ENCODE results near the gene ALG6. TPM values are rescaled to one million over a fixed set of nuclear protein-coding genes. Genes with fewer than 3 reads are reported as not detected.

Gene ALG6
- total RNA-seq: 5.4 TPM

DNA sequence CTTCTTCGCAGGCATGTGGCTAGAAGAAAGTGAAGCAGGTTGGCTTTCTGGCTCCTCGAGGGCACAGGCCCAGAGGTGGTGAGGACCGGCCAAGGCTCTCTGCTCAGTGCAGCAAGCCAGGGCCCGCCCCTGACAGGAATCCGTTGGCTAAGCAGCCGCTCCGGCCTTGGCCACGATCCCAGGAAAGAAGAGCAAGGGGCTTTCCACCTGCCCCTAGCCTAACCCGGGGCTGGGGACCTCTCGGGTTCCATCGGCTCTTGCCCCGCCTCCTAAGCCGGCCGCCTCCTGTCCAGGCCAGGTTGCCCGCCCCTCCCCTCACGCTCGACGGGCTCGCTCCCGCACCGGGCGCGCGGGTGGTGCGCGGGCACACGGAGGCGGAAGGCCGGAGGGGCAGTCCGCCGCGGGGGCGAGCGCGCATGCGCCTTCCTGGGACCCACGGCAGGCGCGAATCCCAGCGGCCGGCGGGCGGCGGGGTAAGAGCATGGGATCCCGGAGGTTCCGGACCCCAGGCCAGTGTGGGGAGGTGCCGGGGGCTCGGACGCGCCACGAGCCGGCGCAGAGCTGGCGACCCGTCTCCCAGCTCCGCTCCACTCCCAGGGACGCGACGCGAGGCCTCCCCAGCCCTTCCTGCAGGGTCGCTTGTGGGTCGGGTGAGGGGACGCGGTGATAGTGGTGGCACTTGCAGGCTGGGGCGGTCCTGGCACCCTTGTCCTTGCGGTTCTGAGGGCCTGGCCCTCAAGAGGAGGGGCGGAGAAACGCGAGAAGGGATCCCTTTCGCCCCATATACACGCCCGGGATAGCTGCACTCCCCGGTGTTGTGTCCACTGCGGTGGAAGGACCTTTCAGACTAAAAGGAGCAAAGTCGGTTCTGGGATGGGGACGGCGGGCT lies at the start of gene ALG6:
ALG6 (plus strand) TSS at position 413 of the 889 bp plus-strand sequence. CDS start 3,351 bp downstream, outside the sequence.
- ATAC-seq (peak; percentile 98), DNase-seq (ENCODE audit: low spot score) (peak; percentile 97)

- DNase-seq (ENCODE audit: low spot score): no peak
- ATAC-seq: no peak
Measured at GRCh38 chr1:63317817-63318152, 49.6 kb upstream of the ALG6 start.

- ATAC-seq (no peak), DNase-seq (ENCODE audit: low spot score) (no peak)
Measured at GRCh38 chr1:63318201-63318979, 49.0 kb upstream of the ALG6 start.

DNA sequence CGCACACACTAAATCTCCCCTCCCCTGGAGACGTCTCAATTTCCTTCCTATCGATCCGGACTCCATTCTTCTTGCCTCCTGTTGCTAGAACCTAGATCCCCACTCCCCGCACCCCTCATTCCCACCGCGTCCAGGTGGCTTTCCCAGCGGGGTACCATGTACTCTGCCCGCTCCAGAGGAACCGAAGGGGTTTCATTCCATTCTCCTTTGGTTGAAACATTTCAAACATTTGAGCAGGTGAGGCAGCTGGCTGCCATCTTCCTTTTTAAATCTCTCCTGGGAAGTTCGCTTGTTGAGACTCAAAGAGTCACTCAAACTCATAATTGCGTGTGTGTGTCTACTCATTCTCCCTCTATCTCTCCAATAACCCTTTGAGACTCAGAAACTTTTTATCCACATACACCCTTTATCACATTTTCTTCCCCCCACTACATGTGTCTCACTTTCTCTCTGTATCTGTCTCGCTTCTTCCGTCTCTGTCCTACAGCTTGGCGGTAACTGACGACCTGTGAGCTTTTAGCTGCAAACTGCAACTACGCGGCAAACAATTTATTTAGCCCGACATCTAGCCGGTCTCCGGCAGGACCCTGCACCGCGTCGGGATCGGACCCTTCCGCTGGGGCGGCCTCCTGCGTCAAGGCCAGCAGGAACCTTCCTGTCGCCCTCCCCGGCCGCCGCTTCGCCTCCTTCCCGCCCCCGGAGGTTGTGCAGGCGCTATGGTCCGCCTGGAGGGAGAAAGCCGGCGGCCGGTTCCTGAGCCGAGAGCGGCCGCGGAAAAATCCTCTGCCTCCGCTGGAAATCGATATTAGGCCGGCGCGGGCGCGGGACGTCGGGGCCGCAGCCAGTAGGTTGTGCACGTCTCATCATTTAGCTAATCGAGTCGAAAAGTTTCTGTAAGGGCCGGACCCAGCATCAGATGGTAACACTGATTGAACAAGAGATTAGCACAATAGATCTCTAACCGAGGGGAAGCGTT lies 48.1 kb upstream of the ALG6 start:
- DNase-seq (ENCODE audit: low spot score): no peak

DNA sequence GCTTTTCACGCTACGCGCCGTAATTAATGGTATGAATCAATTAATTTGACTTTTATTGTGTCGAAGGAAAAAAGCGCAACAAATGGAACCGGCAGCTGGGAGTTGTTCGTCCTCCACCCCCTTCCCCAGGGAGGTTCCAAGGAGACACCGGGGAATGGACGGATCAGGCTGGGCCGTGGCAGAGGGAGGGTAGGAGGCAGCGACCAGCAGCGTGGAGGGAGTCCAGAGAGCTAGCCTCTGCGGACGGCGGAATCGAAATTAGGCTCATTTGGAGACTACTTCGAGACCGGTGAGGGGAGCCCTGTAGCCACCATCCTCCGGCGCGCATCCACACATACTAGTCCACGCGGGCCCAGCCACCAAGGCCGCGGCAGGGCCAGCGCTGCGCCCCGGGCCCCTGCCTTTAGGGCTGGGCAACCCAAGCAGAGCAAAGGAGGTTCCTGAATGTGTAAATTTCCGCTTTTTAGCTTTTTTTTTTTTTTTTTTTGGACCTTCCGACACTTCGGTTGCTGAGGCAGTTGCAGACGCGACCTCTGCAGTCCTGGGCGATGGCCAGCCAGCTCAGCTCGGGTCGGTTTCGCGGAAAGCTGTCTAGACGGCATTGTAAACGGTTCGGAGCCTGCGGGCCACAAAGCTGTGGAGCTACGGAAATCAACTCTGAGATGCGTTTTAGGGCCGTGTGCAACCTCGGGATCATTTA lies 47.3 kb upstream of the ALG6 start:
- ATAC-seq (no peak), DNase-seq (ENCODE audit: low spot score) (no peak)

More for the DNA sequence above, 48.1 kb upstream of the ALG6 start:
- ATAC-seq: no peak

DNA sequence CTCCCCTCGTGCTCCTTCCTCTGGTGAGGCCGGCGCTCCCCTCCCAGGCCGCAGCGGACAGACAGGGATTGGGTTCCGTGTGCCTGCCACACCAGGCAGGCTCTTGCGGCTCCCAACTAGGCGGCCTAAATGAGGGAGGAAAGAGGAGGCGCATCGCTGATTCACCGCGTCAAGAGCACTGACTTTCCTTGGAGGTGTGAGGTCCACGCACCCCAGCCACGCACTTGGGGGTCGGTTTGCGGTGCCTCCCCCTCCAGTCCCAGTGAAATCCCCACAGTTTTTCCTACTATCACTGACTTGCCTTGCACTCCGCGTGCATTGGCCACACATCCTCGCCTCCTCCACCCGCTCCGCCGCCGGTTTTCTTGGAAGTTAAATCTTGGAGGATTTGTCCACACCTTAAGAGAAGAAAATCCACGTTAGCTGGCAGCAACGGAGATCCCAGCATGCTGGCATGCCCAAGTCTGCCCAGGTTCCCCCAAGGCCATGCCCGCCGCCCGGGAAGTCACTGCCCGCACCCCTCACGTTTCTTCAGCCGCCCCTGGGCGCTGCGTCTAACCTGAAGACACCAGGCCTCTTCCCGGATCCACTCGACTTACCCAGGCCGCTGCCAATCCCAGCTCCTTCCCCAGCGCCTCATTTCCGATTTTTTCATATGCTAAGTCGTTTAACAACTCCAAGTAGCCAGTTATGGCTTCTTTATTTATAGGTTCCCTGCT lies 46.2 kb upstream of the ALG6 start:
- no peak for DNase-seq (ENCODE audit: low spot score)
- no peak for ATAC-seq

DNA sequence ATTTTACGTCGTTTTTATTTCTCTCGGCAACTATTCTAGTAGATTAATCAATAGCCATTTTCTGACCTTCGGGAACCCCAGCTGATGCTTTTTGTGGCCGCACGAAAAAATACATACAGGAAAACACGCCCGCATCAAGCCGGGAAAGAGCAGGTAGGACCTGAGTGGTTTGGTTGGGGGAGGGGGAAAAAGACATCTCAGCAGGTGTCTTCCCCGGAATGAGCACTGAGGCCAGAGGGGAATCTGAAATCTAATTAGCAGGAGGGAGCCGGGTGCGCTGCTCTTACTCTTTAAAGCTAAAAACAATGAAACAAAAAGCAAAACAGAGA lies 45.7 kb upstream of the ALG6 start:
- ATAC-seq (no peak), DNase-seq (ENCODE audit: low spot score) (no peak)

GRCh38 chr1:63322114-63322943 lies 45.1 kb upstream of the ALG6 start, which contains the start of gene FOXD3:
TSS of gene FOXD3 (plus strand) at chr1:63322567. CDS start at chr1:63323059, 492 bp downstream.
- peak; percentile 68 for ATAC-seq
- peak; percentile 65 for DNase-seq (ENCODE audit: low spot score)

- ATAC-seq: no peak
Measured at GRCh38 chr1:63322944-63323864, 44.2 kb upstream of the ALG6 start.

GRCh38 chr1:63323865-63324778 lies 43.3 kb upstream of the ALG6 start:
- DNase-seq (ENCODE audit: low spot score): no peak
- ATAC-seq: no peak

More at GRCh38 chr1:63322944-63323864, 44.2 kb upstream of the ALG6 start:
- no peak for DNase-seq (ENCODE audit: low spot score)

DNA sequence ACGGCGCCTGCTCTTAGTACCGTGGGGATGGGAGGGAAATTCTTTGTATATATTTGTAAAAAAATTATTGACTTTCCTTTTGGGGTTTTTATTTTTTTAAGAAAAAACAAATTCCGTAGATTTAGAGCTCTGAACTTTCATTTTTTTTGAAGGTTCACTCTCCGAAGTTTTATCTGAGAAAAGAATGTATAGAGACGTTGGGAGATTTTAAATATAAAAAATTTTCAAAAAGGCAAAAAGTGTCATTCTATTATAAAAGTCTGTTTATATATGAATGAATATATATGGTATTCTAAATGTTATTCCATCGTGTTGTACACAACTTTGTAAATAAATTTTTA lies 42.7 kb upstream of the ALG6 start:
- ATAC-seq (no peak), DNase-seq (ENCODE audit: low spot score) (no peak)

GRCh38 chr1:63325279-63325985 lies 42.0 kb upstream of the ALG6 start:
- DNase-seq (ENCODE audit: low spot score) (no peak), ATAC-seq (no peak)

- ATAC-seq: no peak
- DNase-seq (ENCODE audit: low spot score): no peak
Measured at GRCh38 chr1:63326106-63326472, 41.3 kb upstream of the ALG6 start.

DNA sequence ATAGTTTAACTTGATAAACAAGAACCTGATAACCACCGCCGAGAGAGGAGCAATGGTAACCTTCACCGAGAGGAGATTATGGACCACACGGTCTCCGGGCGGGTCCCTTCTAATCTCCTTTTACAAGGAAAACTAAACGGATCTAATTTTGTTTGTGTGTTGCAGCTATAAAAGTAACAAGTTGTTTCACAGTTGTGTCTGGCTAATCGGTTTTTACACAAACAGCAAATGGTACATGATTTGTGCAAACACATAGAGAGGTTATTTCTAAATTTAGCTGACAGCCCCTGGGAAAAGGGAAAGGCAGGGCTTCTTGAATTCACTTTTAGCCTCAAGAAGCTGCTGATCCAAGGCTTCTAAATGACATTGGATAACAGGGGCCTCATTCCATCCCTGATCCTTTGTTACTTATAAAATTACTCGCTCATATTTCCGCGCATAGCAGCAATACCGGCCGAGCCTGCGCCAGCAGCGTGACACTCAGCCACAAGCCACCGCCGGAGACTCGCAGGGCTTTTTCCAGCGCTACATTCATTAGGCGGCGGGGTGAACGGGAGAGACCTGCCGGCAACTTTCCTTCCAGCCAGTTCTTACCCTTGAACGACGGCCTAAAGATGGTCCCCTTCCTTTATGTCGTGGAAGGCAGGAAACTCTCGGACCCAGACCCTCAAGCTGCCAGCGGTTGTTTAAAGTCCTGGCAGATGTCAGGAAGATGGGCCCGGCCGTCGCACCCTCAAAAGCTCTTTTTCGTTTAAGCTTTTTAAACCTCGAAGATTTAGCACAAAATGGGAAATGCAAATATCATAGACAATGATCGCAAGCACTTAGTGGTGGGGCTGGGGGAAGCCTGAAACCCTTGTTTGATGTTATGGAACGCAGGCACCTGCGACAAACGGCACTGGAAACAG lies 40.7 kb upstream of the ALG6 start:
- ATAC-seq (no peak), DNase-seq (ENCODE audit: low spot score) (no peak)
